Common myeloid progenitor, CD34-positive (primary cell): Measurements from ENCODE around the gene SERPINA5.

Experiments used
- CTCF ChIA-PET: fragments of 350-600 bp; sonication (Branson Sonifier 250); formaldehyde crosslinking; loops from one replicate; lab custom pipeline; 2021; ENCODE audit warnings: antibody characterized with exemption; lab: Charles Lee
- POLR2A ChIA-PET: fragments of 350-600 bp; sonication (Branson Sonifier 250); formaldehyde crosslinking; loops from one replicate; lab custom pipeline; 2021; ENCODE audit warnings: antibody characterized with exemption; lab: Charles Lee
- DNase-seq, 3 donors: peaks; one replicate each; pipeline versions ENCODE4 v3.0.0 to v3.0.0-alpha.2; 2013
- H3K27ac ChIP-seq, 2 experiments: 1 replicate in 1 of 2; 2 replicates in 1 of 2; pipeline ENCODE4 v1.7.0; 2013; ENCODE audit warnings: inconsistent platforms in 2 of 2, low read length in 2 of 2, mild to moderate bottlenecking in 2 of 2, low read depth in 1 of 2, moderate library complexity in 1 of 2; ENCODE audit not compliant: severe bottlenecking in 2 of 2, insufficient read depth in 1 of 2, poor library complexity in 1 of 2
- H3K27me3 ChIP-seq, 5 experiments: replicated peaks in 2 of 5; 1 replicate in 3 of 5; 2 replicates in 2 of 5; pipeline versions ENCODE4 v1.6.1 to v1.7.0; 2013; ENCODE audit warnings: low read length in 4 of 5, mild to moderate bottlenecking in 2 of 5, moderate library complexity in 2 of 5, inconsistent platforms in 1 of 5; ENCODE audit not compliant: insufficient read depth in 5 of 5, control insufficient read depth in 4 of 5
- H3K36me3 ChIP-seq, 4 experiments: 1 replicate in 2 of 4; 2 replicates in 2 of 4; pipeline versions ENCODE4 v1.6.1 to v1.7.0; 2013; ENCODE audit warnings: low read length in 3 of 4, control low read depth in 1 of 4, mild to moderate bottlenecking in 1 of 4; ENCODE audit not compliant: control insufficient read depth in 4 of 4, insufficient read depth in 4 of 4
- H3K4me1 ChIP-seq, 4 experiments: 1 replicate in 3 of 4; 2 replicates in 1 of 4; pipeline versions ENCODE4 v1.6.1 to v1.7.1; 2013; ENCODE audit warnings: low read length in 3 of 4, mild to moderate bottlenecking in 3 of 4, control low read depth in 1 of 4, inconsistent platforms in 1 of 4, moderate library complexity in 1 of 4; ENCODE audit not compliant: control insufficient read depth in 4 of 4, insufficient read depth in 4 of 4; ENCODE audit errors: control extremely low read depth in 1 of 4
- H3K4me3 ChIP-seq, 7 experiments: 1 replicate in 4 of 7; 2 replicates in 3 of 7; pipeline versions ENCODE4 v1.5.1 to v1.7.0; 2013; ENCODE audit warnings: mild to moderate bottlenecking in 7 of 7, low read length in 6 of 7, moderate library complexity in 6 of 7, inconsistent platforms in 2 of 7, low read depth in 2 of 7, control low read depth in 1 of 7; ENCODE audit not compliant: insufficient read depth in 4 of 7, control insufficient read depth in 1 of 7; ENCODE audit errors: extremely low read depth in 1 of 7
- H3K9me3 ChIP-seq, 5 experiments: 1 replicate in 4 of 5; 2 replicates in 1 of 5; pipeline versions ENCODE4 v1.6.1 to v1.7.1; 2013; ENCODE audit warnings: low read length in 4 of 5, mild to moderate bottlenecking in 2 of 5, inconsistent platforms in 1 of 5, low read depth in 1 of 5, moderate library complexity in 1 of 5; ENCODE audit not compliant: control insufficient read depth in 4 of 5, insufficient read depth in 2 of 5; ENCODE audit errors: control extremely low read depth in 1 of 5
- WGBS: methylation state at CpG from one replicate; pipeline ENCODE4 v1.1.5; 2013; ENCODE audit not compliant: insufficient coverage; 5-methylcytosine and 5-hydroxymethylcytosine counted together

The SERPINA5 gene

GRCh38 chr14:94612174-94612573 lies 30.9 kb downstream of the SERPINA5 start, which contains the start of gene SERPINA3:
SERPINA3 (plus strand) TSS chr14:94612391; CDS start chr14:94614442, 2,051 bp downstream.
- ChIA-PET CTCF (no interaction called here), POLR2A (no interaction called here)
- Histone ChIP-seq H3K27ac (no peak within 1 kb of the TSS), H3K9me3 (peaks cover 0 to 15% (median 3%) of the 10 kb centered on the region in 5 experiments), H3K4me3 (no peak within 1 kb of the TSS), H3K4me1 (no peaks in the 10 kb centered on the region), H3K27me3 (peaks cover 0 to 6% (median 0%) of the 10 kb centered on the region in 5 experiments), H3K36me3 (no peaks in the 10 kb centered on the region)
- DNase-seq: no peak
- 95% methylated on average over 3 of the region's 4 CpGs for WGBS

DNA sequence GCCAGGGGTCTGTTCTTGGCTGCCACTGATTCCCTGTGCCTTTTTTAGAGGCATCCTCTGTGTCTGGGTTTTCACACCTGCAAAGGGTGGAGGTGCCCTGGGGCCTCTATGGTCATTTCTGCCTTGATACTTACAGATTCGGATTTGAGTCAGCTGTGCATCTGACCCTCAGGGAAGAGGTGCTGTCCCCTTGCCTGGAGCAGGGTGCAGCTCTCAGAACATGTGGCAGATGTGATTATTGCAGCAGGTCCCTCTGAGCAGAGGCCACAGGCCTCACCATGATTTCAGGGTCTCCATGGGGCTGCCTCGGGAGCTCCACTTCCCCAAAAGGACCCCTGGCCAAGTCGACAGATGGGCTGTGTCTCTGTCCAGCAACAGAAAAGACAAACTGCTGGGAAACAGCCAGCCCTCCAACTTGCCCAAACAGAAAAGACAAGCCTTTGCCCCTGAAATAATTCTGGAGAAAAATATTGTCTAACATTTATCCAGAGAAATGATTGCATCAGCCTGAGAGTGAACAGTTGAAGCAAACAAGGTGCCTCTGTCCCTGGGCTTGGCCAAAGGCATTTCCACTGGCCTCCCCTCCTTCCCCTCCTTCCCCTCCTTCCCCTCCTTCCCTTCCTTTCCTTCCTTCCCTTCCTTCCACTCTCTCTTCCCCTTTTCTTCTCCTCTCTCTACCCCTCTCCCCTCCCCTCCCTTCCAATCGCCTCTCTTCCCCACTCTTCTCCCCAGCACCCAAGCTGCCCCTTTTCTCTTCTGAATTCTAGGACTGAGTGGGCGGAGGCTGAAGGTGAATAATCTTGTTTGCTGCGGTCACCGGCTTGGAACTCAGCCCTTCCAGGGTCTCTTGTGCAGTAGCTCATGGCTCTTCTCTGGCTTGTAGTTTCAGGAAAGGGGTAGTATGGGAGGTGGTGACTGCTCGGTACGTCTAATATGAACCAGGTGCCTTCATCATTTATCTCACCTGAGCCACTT lies 31.6 kb downstream of the SERPINA5 start:
- H3K9me3 ChIP-seq: peaks cover under 1 to 19% (median 7%) of the 10 kb centered on the region in 5 experiments
- H3K4me1 ChIP-seq: no peaks in the 10 kb centered on the region
- POLR2A ChIA-PET: no interaction called here
- H3K27ac ChIP-seq: no peak overlapping the region
- 35% methylated on average over 4 of the region's 9 CpGs for WGBS
- H3K4me3 ChIP-seq: no peak overlapping the region
- DNase-seq: no peak
- CTCF ChIA-PET: interaction anchor here (0.6 kb wide), 1 partner anchor 78 kb away, joined by 3 read pairs; no protein-coding TSS in a partner anchor
- H3K36me3 ChIP-seq: no peaks in the 10 kb centered on the region
- H3K27me3 ChIP-seq: peaks cover 0 to 6% (median 0%) of the 10 kb centered on the region in 5 experiments

GRCh38 chr14:94613720-94614644 lies 32.8 kb downstream of the SERPINA5 start:
- Histone ChIP-seq H3K4me3 (no peak overlapping the region), H3K36me3 (no peaks in the 10 kb centered on the region), H3K4me1 (no peaks in the 10 kb centered on the region), H3K27me3 (peaks cover 0 to 6% (median 0%) of the 10 kb centered on the region in 5 experiments), H3K9me3 (peaks cover 2 to 30% (median 17%) of the 10 kb centered on the region in 5 experiments), H3K27ac (no peak overlapping the region)
- ChIA-PET POLR2A (no interaction called here), CTCF (interaction anchor here (0.6 kb wide), 1 partner anchor 79 kb away, joined by 3 read pairs; no protein-coding TSS in a partner anchor)
- no peak for DNase-seq
- WGBS: 94% methylated on average over 16 of the region's 20 CpGs

DNA sequence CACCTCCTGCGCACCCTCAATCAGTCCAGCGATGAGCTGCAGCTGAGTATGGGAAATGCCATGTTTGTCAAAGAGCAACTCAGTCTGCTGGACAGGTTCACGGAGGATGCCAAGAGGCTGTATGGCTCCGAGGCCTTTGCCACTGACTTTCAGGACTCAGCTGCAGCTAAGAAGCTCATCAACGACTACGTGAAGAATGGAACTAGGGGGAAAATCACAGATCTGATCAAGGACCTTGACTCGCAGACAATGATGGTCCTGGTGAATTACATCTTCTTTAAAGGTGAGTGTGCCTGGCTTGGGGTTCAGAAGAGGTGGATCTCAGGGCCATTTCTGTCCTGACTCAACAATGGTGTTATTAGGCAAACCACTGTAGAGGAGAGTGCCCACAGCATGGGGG lies 33.6 kb downstream of the SERPINA5 start:
- H3K4me3 ChIP-seq: no peak overlapping the region
- WGBS: over 99% methylated on average over 6 of the region's 7 CpGs
- no peak overlapping the region for H3K27ac ChIP-seq
- H3K36me3 ChIP-seq: no peaks in the 10 kb centered on the region
- H3K9me3 ChIP-seq: peaks cover 2 to 36% (median 18%) of the 10 kb centered on the region in 5 experiments
- H3K27me3 ChIP-seq: peaks cover 0 to 6% (median 0%) of the 10 kb centered on the region in 5 experiments
- ChIA-PET CTCF (no interaction called here), POLR2A (no interaction called here)
- DNase-seq: no peak
- H3K4me1 ChIP-seq: no peaks in the 10 kb centered on the region

DNA sequence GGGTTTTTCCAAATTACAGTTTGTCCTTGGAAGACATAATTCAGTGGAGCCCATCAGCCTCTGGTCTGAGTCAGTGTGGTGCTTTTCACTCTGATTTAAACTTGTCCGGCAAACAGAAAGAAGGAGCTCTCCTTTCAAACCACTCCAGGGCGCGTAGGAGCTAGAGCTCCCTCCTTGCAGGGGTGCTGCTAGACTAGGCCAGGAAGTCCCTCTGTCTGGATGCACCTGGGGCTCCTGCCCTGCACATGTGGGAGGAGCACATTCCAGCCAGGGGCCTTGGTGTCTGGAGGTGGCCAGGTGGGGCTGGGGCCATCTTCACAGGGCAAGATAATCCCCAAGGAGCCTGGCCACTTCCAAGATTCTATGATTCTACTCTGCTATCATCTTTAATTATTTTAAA lies 34.0 kb downstream of the SERPINA5 start:
- Histone ChIP-seq H3K4me3 (no peak overlapping the region), H3K36me3 (no peaks in the 10 kb centered on the region), H3K9me3 (peaks cover 2 to 40% (median 18%) of the 10 kb centered on the region in 5 experiments), H3K4me1 (no peaks in the 10 kb centered on the region), H3K27ac (no peak overlapping the region), H3K27me3 (peaks cover 0 to 6% (median 0%) of the 10 kb centered on the region in 5 experiments)
- POLR2A ChIA-PET: no interaction called here
- DNase-seq: no peak
- CTCF ChIA-PET: no interaction called here
- 61% methylated on average over 3 of the region's 3 CpGs for WGBS

DNA sequence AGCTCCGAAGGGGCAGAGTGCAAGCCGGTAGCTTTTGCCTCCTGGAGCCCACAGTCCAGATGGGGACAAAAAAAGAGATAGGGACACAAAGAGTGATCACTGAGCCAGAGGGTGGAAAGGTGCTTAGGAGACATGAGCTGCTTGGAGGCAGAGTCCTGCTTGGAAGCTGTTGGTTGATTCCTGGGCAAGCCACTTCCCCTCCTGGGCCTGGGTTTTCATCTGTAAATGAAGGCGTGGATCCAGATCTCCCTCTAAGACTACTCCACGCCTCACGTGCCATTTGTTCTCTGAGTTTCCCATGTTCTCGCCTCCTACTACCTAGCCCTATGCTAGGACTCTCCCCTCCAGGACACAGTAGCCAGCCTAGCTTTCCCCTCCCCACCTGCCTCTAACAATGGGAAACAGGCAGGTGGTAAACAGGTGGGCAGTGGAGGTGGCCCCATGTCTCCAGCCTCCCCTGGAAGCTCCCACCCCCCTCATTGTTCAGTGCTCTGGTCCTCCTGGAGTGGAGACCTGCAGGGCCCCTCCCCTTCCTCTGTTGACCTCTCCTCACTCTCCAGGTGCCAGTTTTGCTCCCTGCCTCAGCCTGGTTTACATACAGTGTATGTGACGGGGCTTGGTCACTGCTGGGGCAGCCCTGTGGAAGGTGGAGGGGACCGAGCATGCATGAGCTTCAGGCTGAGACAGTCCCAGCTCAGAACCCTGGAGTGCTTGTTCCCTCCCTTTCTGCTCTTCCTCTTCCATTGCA lies 34.8 kb downstream of the SERPINA5 start:
- ChIA-PET CTCF (no interaction called here), POLR2A (no interaction called here)
- WGBS: 88% methylated on average over 6 of the region's 8 CpGs
- Histone ChIP-seq H3K36me3 (no peaks in the 10 kb centered on the region), H3K27ac (no peak overlapping the region), H3K9me3 (peaks cover 2 to 43% (median 18%) of the 10 kb centered on the region in 5 experiments), H3K27me3 (peaks cover 0 to 6% (median 0%) of the 10 kb centered on the region in 5 experiments), H3K4me1 (no peaks in the 10 kb centered on the region), H3K4me3 (no peak overlapping the region)
- no peak for DNase-seq
